ENCODE measurements around the gene NDRG3. TPM values are rescaled to one million over a fixed set of nuclear protein-coding genes. Genes with fewer than 3 reads are reported as not detected.
"Not testable (repeated sequence)": the region's sequence is repeated elsewhere in the genome, so short reads cannot be mapped to it uniquely, and the experiment has no call there.

The NDRG3 gene
- total and polyA plus RNA-seq, 8 donors, result 5.8 to 91.6 (median 11.9) TPM

- intact Hi-C loops (cut with DNase I; ENCODE audit: low total_unique reads), result no loop called here
- Histone ChIP-seq H3K4me1 (no peaks in the 10 kb centered on the region), H3K27me3 (no peaks in the 10 kb centered on the region), H3K9me3 (no peaks in the 10 kb centered on the region), H3K27ac (no peak overlapping the region), H3K4me3 (no peak overlapping the region), H3K36me3 (peaks cover 14 to 95% (median 91%) of the 10 kb centered on the region in 4 donors)
- DNase-seq, result no peak
- WGBS, 5 donors, result 83 to 100% (median 98%) methylated on average over 1 of the region's 1 CpG
- TF ChIP-seq POLR2AphosphoS5 (IDR thresholded peaks at IDR 0.05), result no peak
These were observed 63.6 kb downstream of the NDRG3 start for GRCh38 chr20:36682311-36682710.

- intact Hi-C loops (cut with DNase I; ENCODE audit: low total_unique reads), result no loop called here
- 89 to 99% (median 95%) methylated on average over 7 to 8 of the region's 8 CpGs for WGBS, 5 donors
These were observed 68.5 kb downstream of the NDRG3 start for GRCh38 chr20:36677422-36677771.

DNA sequence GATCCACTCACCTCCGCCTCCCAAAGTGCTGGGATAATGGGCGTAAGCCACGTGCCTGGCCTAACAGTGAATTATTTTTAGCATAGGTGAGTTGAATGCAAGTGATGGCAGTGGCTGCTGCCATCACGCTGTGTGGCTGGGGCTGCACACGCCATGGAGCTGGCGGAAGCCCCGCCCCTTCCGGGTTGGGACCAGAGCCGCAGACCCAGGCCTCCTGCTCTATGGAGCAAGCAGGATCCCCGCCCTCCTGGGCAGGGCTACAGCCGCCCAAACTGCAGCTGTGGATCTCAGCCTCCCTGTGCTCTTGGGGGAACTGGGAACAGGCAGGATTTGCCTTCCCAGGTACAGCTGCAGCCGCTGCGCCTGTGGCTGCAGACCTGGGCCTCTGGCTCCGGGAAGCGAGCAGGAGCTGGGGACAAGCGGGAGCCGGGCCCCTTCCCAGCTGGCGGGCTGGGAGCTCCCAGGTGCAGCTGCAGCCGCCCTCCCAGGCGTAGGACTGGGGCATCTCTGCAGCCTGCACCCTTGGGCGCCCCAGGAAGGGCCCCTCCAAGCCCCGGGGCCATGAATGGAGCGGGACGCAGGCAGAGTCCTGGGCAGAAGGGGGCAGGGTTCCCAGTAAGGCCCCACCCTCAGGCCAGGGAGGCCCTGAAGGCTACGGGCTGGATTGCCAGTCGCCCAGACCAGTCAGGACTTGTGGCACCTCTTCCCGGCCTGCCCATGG lies 69.0 kb downstream of the NDRG3 start:
- intact Hi-C loops (cut with DNase I; ENCODE audit: low total_unique reads), result no loop called here
- TF ChIP-seq POLR2A (IDR thresholded peaks at IDR 0.05), result no peak
- TF ChIP-seq EP300 (IDR thresholded peaks at IDR 0.05), result no peak
- TF ChIP-seq CTCF (IDR thresholded peaks at IDR 0.05), result no peak
- no peak for TF ChIP-seq POLR2AphosphoS5 (IDR thresholded peaks at IDR 0.05)
- no peaks in the 10 kb centered on the region for H3K4me1 ChIP-seq
- no peaks in the 10 kb centered on the region for H3K9me3 ChIP-seq
- WGBS, 5 donors, result 91 to 98% (median 96%) methylated on average over 6 to 27 of the region's 27 CpGs
- no peak for DNase-seq
- H3K4me3 ChIP-seq, result no peak overlapping the region
- H3K27me3 ChIP-seq, result no peaks in the 10 kb centered on the region
- H3K27ac ChIP-seq, result no peak overlapping the region
- H3K36me3 ChIP-seq, result peaks cover 11 to 60% (median 55%) of the 10 kb centered on the region in 4 donors

More at GRCh38 chr20:36677422-36677771, 68.5 kb downstream of the NDRG3 start:
- no peak overlapping the region for H3K4me3 ChIP-seq
- no peaks in the 10 kb centered on the region for H3K9me3 ChIP-seq
- H3K4me1 ChIP-seq, result no peaks in the 10 kb centered on the region
- peaks cover 12 to 65% (median 59%) of the 10 kb centered on the region in 4 donors for H3K36me3 ChIP-seq
- H3K27ac ChIP-seq, result no peak overlapping the region
- H3K27me3 ChIP-seq, result no peaks in the 10 kb centered on the region
- no peak for DNase-seq
- TF ChIP-seq POLR2A (IDR thresholded peaks at IDR 0.05) (no peak), EP300 (IDR thresholded peaks at IDR 0.05) (no peak), POLR2AphosphoS5 (IDR thresholded peaks at IDR 0.05) (no peak), CTCF (IDR thresholded peaks at IDR 0.05) (no peak)

GRCh38 chr20:36675545-36675944 lies 70.3 kb downstream of the NDRG3 start:
- intact Hi-C loops (cut with DNase I; ENCODE audit: low total_unique reads); H3K9me3 ChIP-seq; H3K4me3 ChIP-seq; DNase-seq; H3K27ac ChIP-seq; H3K4me1 ChIP-seq; H3K27me3 ChIP-seq: not testable (repeated sequence)
- WGBS, 5 donors, result 91 to 97% (median 97%) methylated on average over 8 of the region's 8 CpGs
- H3K36me3 ChIP-seq, result peaks cover 7 to 62% (median 52%) of the 10 kb centered on the region in 4 donors

- H3K27me3 ChIP-seq, result no peaks in the 10 kb centered on the region
- no peaks in the 10 kb centered on the region for H3K4me1 ChIP-seq
- peak in 1 of 2 donors; percentile 18 for DNase-seq
- TF ChIP-seq EP300 (IDR thresholded peaks at IDR 0.05), result no peak
- TF ChIP-seq CTCF (IDR thresholded peaks at IDR 0.05), result no peak
- TF ChIP-seq POLR2A (IDR thresholded peaks at IDR 0.05), result no peak
- no peak for TF ChIP-seq POLR2AphosphoS5 (IDR thresholded peaks at IDR 0.05)
- peaks cover 5 to 49% (median 41%) of the 10 kb centered on the region in 4 donors for H3K36me3 ChIP-seq
- H3K4me3 ChIP-seq, result no peak overlapping the region
- intact Hi-C loops (cut with DNase I; ENCODE audit: low total_unique reads), result no loop called here
- no peak overlapping the region for H3K27ac ChIP-seq
- H3K9me3 ChIP-seq, result no peaks in the 10 kb centered on the region
- 80 to 91% (median 82%) methylated on average over 4 of the region's 4 CpGs for WGBS, 5 donors
These were observed 72.9 kb downstream of the NDRG3 start for GRCh38 chr20:36672991-36673390.
